Suprapubic skin (tissue), 4 donors: ENCODE results near the gene USP53. TPM values are rescaled to one million over a fixed set of nuclear protein-coding genes. Genes with fewer than 3 reads are reported as not detected.

ENCODE experiments used
- DNase-seq, 2 donors: peaks; one replicate each; pipeline ENCODE4 v3.0.0-alpha.2; 2019; ENCODE audit warnings: low spot score in 2 of 2
- H3K27ac ChIP-seq: fragments of 200-600 bp; sonication (generic); one replicate; pipeline ENCODE4 v1.5.1; 2019
- H3K27me3 ChIP-seq: fragments of 200-600 bp; sonication (generic); one replicate; pipeline ENCODE4 v1.5.1; 2019
- H3K36me3 ChIP-seq: fragments of 200-600 bp; sonication (generic); one replicate; pipeline ENCODE4 v1.5.1; 2019
- H3K4me1 ChIP-seq: fragments of 200-600 bp; sonication (generic); one replicate; pipeline ENCODE4 v1.5.1; 2019
- H3K4me3 ChIP-seq: fragments of 200-600 bp; sonication (generic); one replicate; pipeline ENCODE4 v1.5.1; 2019; ENCODE audit warnings: mild to moderate bottlenecking
- H3K9me3 ChIP-seq: fragments of 200-600 bp; sonication (generic); one replicate; pipeline ENCODE4 v1.5.1; 2019
- CTCF ChIP-seq, 2 donors: fragments of 200-600 bp in 1 of 2; fragments of 450-650 bp in 1 of 2; sonication (generic) in 1 of 2; IDR thresholded peaks; one replicate each; pipeline ENCODE4 v1.5.1; 2016 to 2019; ENCODE audit warnings: antibody characterized with exemption in 2 of 2, mild to moderate bottlenecking in 1 of 2, moderate library complexity in 1 of 2
- EP300 ChIP-seq: sonication (generic); formaldehyde crosslinking; IDR thresholded peaks from one replicate; pipeline ENCODE4 v1.6.1; 2017; ENCODE audit warnings: antibody characterized with exemption
- POLR2A ChIP-seq, 2 donors: fragments of 450-650 bp; IDR thresholded peaks; one replicate each; pipeline ENCODE4 v1.6.1; 2017; ENCODE audit warnings: antibody characterized with exemption in 2 of 2, mild to moderate bottlenecking in 2 of 2, moderate library complexity in 2 of 2
- POLR2AphosphoS5 ChIP-seq, 3 donors: sonication (generic); formaldehyde crosslinking; IDR thresholded peaks; one replicate each; pipeline ENCODE4 v1.6.1; 2017; ENCODE audit warnings: antibody characterized with exemption in 3 of 3
- WGBS: methylation state at CpG from one replicate; pipeline ENCODE4 v1.1.5; 2018; 5-methylcytosine and 5-hydroxymethylcytosine counted together
- total RNA-seq, 4 donors: library from RNA; depleted of rRNA; stranded (reverse); fragments of >200 nt; gene quantifications; one replicate each; pipeline ENCODE4 v1.1.0, GENCODE V29; 2016

The USP53 gene
- total RNA-seq, 4 donors from 2014 or later: 21.1 to 57.3 (median 37.8) TPM

- no peak overlapping the region for H3K4me3 ChIP-seq
- H3K27ac ChIP-seq: no peak overlapping the region
- TF ChIP-seq CTCF (IDR thresholded peaks at IDR 0.05) (no peak), POLR2AphosphoS5 (IDR thresholded peaks at IDR 0.05) (no peak), POLR2A (IDR thresholded peaks at IDR 0.05) (no peak), EP300 (no peak)
- no peaks in the 10 kb centered on the region for H3K9me3 ChIP-seq
- no peak for DNase-seq
- no peaks in the 10 kb centered on the region for H3K27me3 ChIP-seq
- H3K36me3 ChIP-seq: peaks cover 38% of the 10 kb centered on the region
- peaks cover 9% of the 10 kb centered on the region for H3K4me1 ChIP-seq
- 96% methylated on average over 1 of the region's 1 CpG for WGBS
Measured at GRCh38 chr4:119240128-119240527, 27.6 kb downstream of the USP53 start.

GRCh38 chr4:119240568-119240967, 28.1 kb downstream of the USP53 start:
- H3K4me3 ChIP-seq: no peak overlapping the region
- no peak for DNase-seq
- 82% methylated on average over 2 of the region's 2 CpGs for WGBS
- TF ChIP-seq POLR2A (IDR thresholded peaks at IDR 0.05): no peak
- TF ChIP-seq CTCF (IDR thresholded peaks at IDR 0.05): no peak
- no peak for TF ChIP-seq EP300
- TF ChIP-seq POLR2AphosphoS5 (IDR thresholded peaks at IDR 0.05): no peak
- peaks cover 33% of the 10 kb centered on the region for H3K36me3 ChIP-seq
- no peak overlapping the region for H3K27ac ChIP-seq
- no peaks in the 10 kb centered on the region for H3K9me3 ChIP-seq
- peaks cover 10% of the 10 kb centered on the region for H3K4me1 ChIP-seq
- no peaks in the 10 kb centered on the region for H3K27me3 ChIP-seq

GRCh38 chr4:119242417-119242816, 29.9 kb downstream of the USP53 start:
- H3K27ac ChIP-seq: no peak overlapping the region
- peaks cover 10% of the 10 kb centered on the region for H3K4me1 ChIP-seq
- TF ChIP-seq CTCF (IDR thresholded peaks at IDR 0.05) (no peak), EP300 (no peak), POLR2AphosphoS5 (IDR thresholded peaks at IDR 0.05) (no peak), POLR2A (IDR thresholded peaks at IDR 0.05) (no peak)
- H3K4me3 ChIP-seq: no peak overlapping the region
- no peaks in the 10 kb centered on the region for H3K9me3 ChIP-seq
- DNase-seq: no peak
- H3K27me3 ChIP-seq: no peaks in the 10 kb centered on the region
- H3K36me3 ChIP-seq: peaks cover 33% of the 10 kb centered on the region
- 94% methylated on average over 1 of the region's 1 CpG for WGBS

GRCh38 chr4:119243868-119244267, 31.4 kb downstream of the USP53 start:
- H3K4me1 ChIP-seq: peaks cover 10% of the 10 kb centered on the region
- no peaks in the 10 kb centered on the region for H3K9me3 ChIP-seq
- H3K27ac ChIP-seq: no peak overlapping the region
- TF ChIP-seq CTCF (IDR thresholded peaks at IDR 0.05): no peak
- no peak for TF ChIP-seq EP300
- TF ChIP-seq POLR2AphosphoS5 (IDR thresholded peaks at IDR 0.05): no peak
- no peak for TF ChIP-seq POLR2A (IDR thresholded peaks at IDR 0.05)
- H3K36me3 ChIP-seq: peaks cover 32% of the 10 kb centered on the region
- no peak overlapping the region for H3K4me3 ChIP-seq
- no peaks in the 10 kb centered on the region for H3K27me3 ChIP-seq
- DNase-seq: no peak
- WGBS: 47% methylated on average over 1 of the region's 1 CpG

- Histone ChIP-seq H3K9me3 (no peaks in the 10 kb centered on the region), H3K4me1 (peaks cover 10% of the 10 kb centered on the region), H3K4me3 (no peak overlapping the region), H3K27me3 (no peaks in the 10 kb centered on the region), H3K27ac (no peak overlapping the region), H3K36me3 (peaks cover 34% of the 10 kb centered on the region)
- TF ChIP-seq EP300 (no peak), CTCF (IDR thresholded peaks at IDR 0.05) (no peak), POLR2A (IDR thresholded peaks at IDR 0.05) (no peak), POLR2AphosphoS5 (IDR thresholded peaks at IDR 0.05) (no peak)
- DNase-seq: no peak
- 69% methylated on average over 3 of the region's 3 CpGs for WGBS
Measured at GRCh38 chr4:119244344-119244743, 31.8 kb downstream of the USP53 start.
